NAMALWA (cell line): ENCODE measurements around the gene KCNJ14.

ENCODE experiments used
- DNase-seq: peaks from one replicate; pipeline ENCODE4 v3.0.0-alpha.2; 2015; ENCODE audit warnings: low spot score

The KCNJ14 gene

DNA sequence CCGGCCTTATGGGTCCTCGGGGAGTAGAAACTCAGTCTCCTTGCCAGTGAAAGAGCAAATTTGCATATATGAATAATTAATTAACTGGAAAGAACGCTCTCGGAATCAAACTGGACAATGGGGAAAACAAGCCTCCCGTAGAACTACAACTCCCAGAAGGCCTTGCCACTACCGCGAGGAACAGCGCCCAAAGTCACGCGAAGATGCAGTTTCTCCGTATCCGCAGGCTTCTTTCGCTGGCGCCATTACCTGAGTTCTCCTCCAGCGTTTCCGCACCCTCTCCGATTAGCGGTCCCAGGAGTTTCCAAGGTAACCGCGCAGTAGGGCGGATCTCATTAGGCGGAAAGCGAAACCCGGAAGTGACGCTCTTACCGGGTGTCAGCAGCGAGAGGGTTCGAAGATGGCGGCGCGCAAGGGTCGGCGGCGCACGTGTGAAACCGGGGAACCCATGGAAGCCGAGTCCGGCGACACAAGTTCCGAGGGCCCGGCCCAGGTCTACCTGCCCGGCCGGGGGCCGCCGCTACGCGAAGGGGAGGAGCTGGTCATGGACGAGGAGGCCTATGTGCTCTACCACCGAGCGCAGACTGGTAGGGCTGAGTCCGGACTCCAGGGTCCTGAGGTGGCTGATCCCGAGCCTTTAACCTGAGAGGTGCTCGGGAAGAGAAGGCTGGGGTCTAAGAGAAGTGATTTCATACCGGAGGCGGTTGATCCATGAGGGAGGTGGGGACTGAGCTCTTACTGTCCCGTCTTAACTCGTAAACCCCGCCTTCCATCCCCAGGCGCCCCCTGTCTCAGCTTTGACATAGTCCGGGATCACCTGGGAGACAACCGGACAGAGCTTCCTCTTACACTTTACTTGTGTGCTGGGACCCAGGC lies 9.5 kb upstream of the KCNJ14 start, which contains the start of gene GRWD1:
TSS of gene GRWD1 (plus strand) at position 378 of the 876 bp plus-strand sequence. CDS start at position 401, 23 bp downstream.
- peak; percentile 99 for DNase-seq

DNA sequence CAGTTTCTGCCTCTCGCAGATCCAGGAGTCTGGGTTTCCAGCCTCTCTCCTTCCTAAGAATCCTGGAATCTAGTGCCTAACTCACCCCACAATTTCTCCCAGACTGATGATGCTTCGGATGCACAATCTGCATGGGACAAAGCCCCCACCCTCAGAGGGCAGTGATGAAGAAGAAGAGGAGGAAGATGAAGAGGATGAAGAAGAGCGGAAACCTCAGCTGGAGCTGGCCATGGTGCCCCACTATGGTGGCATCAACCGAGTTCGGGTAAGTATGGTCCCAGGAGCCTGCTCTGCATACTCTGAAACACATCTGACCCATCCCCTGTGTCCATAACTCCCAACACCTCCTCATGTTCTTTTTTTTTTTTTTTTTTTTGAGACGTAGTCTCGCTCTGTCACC lies 8.8 kb upstream of the KCNJ14 start:
- no peak for DNase-seq

GRCh38 chr19:48448563-48448962 lies 6.8 kb upstream of the KCNJ14 start:
- DNase-seq: no peak

DNA sequence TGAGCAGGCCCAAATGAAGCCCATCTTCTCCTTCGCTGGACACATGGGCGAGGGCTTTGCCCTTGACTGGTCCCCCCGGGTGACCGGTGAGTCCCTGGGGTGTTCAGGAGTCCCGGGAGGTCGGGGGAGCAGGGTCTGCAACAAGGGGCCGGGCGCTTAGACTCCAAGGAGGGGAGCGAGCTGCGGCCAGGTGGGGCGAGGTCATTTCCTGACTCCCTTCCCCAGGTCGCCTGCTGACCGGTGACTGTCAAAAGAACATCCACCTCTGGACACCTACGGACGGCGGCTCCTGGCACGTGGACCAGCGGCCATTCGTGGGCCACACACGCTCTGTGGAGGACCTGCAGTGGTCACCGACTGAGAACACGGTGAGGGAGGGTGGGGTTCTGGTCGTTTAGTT lies 4.9 kb upstream of the KCNJ14 start:
- no peak for DNase-seq

DNA sequence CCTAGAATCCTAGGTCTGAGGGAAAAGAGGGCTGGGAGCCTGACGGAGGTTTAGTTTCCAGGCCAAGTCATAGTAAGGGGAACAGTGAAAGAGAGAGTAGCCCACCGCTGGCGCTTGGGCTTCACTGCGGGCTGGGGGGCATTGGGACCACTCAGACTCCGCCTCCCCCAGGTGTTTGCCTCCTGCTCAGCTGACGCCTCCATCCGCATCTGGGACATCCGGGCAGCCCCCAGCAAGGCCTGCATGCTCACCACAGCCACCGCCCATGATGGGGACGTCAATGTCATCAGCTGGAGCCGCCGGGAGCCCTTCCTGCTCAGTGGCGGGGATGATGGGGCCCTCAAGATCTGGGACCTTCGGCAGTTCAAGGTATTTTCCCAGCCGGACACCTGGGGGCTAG lies 4.5 kb upstream of the KCNJ14 start:
- DNase-seq: no peak

DNA sequence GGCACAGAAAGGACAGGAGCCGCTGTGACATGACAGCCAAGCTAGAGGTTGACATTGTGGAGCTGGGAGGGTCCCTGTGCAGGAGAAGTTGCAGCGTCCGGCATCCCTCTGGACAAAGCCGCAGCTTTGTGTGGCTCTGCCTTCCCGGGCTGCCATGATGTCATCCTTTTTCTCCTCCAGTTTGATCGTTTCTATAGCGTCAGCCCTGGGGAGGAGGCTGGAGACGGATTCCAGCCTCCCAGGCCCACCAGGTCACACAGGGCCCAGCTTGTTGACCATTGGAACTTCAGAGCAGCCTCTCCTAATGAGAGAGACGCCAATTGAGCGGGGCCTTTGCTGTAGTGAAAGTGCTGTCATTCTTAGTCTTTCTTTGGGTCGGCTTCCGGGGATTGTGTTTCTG lies 3.8 kb upstream of the KCNJ14 start:
- no peak for DNase-seq

DNA sequence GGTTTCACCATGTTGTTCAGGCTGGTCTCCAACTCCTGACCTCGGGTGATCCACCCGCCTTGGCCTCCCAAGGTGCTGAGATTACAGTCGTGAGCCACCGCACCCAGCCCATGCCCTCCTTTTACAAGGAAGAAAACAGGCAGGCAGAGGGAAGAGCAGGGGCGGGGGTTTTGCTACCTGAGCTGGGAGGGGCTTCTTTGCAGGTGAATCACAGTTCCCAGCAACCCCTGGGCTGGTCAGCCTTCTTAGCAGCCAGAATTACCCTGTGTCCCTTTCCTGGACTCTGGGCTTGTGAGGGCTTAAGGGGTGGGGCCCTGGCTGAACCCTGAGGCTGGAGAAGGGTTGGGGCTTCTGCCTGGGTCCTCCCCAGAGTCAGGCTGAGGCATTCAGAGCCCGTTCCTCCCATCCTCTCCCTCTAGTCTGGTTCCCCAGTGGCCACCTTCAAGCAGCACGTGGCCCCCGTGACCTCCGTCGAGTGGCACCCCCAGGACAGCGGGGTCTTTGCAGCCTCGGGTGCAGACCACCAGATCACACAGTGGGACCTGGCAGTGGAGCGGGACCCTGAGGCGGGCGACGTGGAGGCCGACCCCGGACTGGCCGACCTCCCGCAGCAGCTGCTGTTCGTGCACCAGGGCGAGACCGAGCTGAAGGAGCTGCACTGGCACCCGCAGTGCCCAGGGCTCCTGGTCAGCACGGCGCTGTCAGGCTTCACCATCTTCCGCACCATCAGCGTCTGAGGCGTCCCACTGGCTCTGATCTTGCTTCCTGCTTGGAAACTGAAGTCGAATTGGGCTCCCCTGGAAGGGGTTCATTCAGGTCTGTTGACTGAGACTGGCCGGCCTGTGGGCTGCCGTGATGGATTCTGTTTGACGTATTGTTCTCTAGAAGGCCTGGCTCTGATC lies 2.8 kb upstream of the KCNJ14 start:
- no peak for DNase-seq

- DNase-seq: no peak
Observed at GRCh38 chr19:48454150-48454730, 1.1 kb upstream of the KCNJ14 start.

DNA sequence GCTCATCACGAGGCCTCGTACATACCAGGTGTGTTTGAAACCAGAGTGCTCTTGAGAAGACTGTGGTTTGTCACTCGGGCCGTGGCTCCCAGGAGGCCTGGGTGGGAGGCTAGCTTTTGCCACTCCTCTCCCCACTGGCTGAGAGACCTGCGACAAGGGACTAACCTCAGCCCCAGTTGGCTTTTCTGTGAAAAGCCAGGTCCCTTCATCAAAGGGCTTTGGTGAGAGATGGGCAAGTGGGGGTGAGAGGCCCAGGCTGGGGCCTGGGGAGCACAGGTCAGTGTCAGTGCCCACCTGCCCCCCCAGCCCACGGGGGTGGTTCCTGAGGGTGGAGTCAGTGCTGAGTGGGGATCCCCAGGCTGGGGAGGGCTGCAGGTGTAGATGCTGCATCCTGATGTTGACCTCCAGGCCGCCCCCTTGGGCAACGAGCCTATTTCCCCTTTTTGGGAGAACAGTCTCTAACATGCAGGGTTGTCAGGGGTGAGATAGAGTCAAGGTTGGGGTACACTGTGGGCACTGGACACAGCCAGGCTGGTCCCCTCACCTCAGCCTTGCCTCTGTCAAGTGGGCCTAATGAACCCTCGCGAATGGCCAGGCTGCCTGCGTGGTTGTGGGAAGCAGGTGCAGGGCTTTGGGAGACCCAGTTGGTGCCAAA lies 661 bp downstream of the KCNJ14 start:
- DNase-seq: no peak

DNA sequence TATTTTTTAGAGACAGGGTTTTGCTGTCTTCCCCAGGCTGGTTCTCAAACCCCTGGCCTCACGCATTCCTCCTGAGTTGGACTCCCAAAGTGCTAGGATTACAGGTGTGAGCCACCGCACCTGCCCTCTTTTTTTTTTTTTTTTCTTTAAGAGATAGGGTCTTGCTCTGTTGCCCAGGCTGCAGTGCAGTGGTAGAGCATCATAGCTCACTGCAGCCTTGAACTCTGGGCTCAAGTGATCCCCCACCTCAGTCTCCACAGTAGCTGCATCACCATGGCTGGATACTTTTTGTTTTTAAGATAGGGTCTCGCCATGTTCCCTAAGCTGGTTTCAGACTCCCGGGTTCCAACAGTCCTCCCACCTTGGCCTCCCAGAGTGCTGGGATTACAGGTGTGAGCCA lies 1.5 kb downstream of the KCNJ14 start:
- no peak for DNase-seq

GRCh38 chr19:48458016-48458415 lies 2.6 kb downstream of the KCNJ14 start:
- no peak for DNase-seq

DNA sequence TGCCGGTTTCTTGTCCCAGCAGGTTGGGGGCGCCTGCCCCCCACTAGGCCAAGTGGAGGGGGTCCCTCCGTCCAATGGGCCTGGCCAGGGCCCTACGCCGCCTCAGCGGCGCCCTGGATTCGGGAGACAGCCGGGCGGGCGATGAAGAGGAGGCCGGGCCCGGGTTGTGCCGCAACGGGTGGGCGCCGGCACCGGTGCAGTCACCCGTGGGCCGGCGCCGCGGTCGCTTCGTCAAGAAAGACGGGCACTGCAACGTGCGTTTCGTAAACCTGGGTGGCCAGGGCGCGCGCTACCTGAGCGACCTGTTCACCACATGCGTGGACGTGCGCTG lies 6.2 kb downstream of the KCNJ14 start:
- no peak for DNase-seq

GRCh38 chr19:48461982-48462655 lies 6.7 kb downstream of the KCNJ14 start:
- DNase-seq: peak; percentile 45

DNA sequence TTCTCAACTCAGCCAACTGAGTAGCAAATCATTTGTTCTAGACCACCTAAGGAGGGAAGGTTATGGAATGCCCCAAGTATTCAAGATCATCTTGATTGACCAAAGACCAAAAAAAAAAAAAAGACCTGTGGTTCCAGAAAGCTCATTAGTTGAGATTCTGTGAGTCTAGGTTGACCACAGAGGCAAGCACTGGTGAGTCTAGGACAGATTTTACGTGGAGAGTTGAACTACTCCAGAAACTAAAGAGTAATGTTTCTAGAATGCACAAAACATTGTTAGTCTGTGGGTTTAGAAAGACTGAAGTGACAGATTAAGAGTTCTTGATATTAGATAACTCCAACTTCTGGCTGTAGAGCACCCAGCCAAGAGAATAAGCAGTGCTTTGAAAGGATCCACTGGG lies 9.8 kb downstream of the KCNJ14 start:
- DNase-seq: no peak

DNA sequence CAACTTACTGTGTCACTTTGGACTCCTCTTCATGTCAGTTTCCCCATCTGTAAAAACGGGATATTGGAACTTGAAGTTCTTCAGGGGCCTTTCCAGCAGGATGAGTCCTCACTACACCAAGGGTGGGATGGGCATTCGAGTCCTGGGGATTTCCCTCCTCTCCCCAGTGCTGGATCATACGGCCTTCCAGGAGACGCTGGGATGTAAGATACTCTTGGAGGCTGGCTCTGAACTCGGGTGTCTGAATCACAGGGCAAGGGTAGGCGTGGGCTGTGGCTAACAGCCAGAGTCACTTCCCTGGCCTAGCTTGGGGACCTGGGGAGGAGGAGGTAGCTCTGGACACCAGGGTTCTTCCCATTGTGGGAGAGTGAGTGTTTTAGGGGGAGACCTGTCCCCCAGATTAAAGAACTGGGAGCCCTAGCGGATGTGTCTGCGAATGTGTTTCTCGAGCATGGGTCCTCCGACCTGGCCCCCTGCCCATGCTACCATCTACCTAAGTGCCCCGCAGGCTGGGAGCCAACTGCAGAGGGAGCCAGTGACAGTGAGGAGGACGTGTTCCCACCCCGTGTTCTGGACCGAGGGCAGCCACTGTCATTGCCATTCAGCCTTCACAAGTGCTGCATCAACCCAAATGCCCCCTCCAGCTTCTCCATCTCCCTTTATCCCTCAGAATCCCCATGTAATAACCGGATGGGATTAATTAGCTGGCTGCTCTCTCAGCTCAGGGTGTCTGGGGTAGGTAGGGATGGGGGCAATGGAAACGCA lies 11.4 kb downstream of the KCNJ14 start:
- no peak for DNase-seq

DNA sequence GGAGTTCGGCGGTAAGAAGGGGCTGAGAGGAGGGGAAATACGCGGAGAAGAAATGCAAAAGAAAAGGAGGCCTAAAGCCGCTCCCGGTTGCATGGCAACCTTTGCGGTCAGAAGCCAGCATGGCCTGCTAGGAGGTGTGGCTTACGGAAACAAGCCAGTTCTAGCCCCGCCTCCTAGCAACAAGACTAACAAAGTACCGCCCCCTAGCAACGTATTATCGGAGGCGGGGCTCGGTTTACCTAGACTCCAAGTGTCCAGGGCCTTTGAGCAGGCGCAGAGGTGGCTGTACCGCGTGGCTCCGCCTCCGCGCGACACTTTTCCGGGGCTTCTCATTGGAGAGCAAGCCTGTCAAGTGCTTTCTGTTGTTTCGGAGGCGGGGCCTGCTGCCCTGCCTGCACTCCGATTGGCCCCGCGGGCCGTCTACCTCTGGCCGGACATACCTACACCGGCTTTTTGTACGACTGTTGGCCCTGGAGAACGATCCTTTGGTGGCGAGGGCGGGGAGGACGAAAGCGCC lies 13.5 kb downstream of the KCNJ14 start:
- DNase-seq: peak; percentile 100

- no peak for DNase-seq
Observed at GRCh38 chr19:48469289-48469881, 14.0 kb downstream of the KCNJ14 start, which contains the start of gene CYTH2. Gene CYTH2, plus strand, starts transcription at chr19:48469369. Its CDS starts 139 bp downstream, at chr19:48469508.

GRCh38 chr19:48469934-48470680 lies 14.7 kb downstream of the KCNJ14 start:
- DNase-seq: no peak

- DNase-seq: no peak
Observed at GRCh38 chr19:48470856-48471255, 15.5 kb downstream of the KCNJ14 start.
